ENCODE data around the gene PEA15. TPM values are rescaled to one million over a fixed set of nuclear protein-coding genes. Genes with fewer than 3 reads are reported as not detected.
A peak's percentile ranks its signal among the peaks of the same experiment; 100 is the strongest.

PEA15 gene
- total RNA-seq, 1 donor from 2014 or later: 225 TPM

GRCh38 chr1:160177231-160177630 is 28.0 kb upstream of the PEA15 start:
- intact Hi-C loops (cut with DNase I): no loop called here
- ATAC-seq (ENCODE audit: poor library complexity) (no peak), DNase-seq (no peak)

- intact Hi-C loops (cut with DNase I): no loop called here
- DNase-seq: no peak
- ATAC-seq (ENCODE audit: poor library complexity): no peak
These were observed 27.5 kb upstream of the PEA15 start for GRCh38 chr1:160177667-160178066.

DNA sequence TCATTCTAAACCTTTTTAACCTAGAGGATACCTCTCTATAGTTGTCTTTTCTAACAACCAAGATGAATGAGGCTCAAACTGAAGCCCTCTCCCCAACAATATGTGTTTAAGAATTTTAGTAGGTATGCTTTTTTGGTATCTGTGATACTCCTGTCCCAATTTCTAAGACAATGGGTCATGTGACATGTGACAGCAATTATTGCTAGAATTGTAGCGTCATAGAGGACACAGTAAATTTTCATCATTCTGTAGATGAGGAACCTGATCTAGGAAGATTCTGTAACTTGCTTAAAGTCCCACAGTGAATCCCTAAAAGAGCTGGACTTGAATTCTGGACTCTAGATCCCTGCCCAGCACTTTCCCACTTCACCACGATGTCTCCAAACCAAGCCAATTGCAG is 26.5 kb upstream of the PEA15 start:
- ATAC-seq (ENCODE audit: poor library complexity) (no peak), DNase-seq (no peak)
- intact Hi-C loops (cut with DNase I): no loop called here

- ATAC-seq (ENCODE audit: poor library complexity): no peak
- intact Hi-C loops (cut with DNase I): no loop called here
- DNase-seq: no peak
These were observed 25.8 kb upstream of the PEA15 start for GRCh38 chr1:160179336-160179735.

GRCh38 chr1:160186246-160186645 is 18.9 kb upstream of the PEA15 start:
- intact Hi-C loops (cut with DNase I): no loop called here
- DNase-seq (no peak), ATAC-seq (ENCODE audit: poor library complexity) (no peak)

GRCh38 chr1:160186729-160187128 is 18.5 kb upstream of the PEA15 start:
- intact Hi-C loops (cut with DNase I): no loop called here
- DNase-seq (no peak), ATAC-seq (ENCODE audit: poor library complexity) (no peak)

GRCh38 chr1:160187407-160187806 is 17.8 kb upstream of the PEA15 start:
- DNase-seq (no peak), ATAC-seq (ENCODE audit: poor library complexity) (no peak)
- intact Hi-C loops (cut with DNase I): no loop called here

GRCh38 chr1:160188341-160188740 is 16.8 kb upstream of the PEA15 start:
- intact Hi-C loops (cut with DNase I): no loop called here
- DNase-seq: no peak
- ATAC-seq (ENCODE audit: poor library complexity): no peak

DNA sequence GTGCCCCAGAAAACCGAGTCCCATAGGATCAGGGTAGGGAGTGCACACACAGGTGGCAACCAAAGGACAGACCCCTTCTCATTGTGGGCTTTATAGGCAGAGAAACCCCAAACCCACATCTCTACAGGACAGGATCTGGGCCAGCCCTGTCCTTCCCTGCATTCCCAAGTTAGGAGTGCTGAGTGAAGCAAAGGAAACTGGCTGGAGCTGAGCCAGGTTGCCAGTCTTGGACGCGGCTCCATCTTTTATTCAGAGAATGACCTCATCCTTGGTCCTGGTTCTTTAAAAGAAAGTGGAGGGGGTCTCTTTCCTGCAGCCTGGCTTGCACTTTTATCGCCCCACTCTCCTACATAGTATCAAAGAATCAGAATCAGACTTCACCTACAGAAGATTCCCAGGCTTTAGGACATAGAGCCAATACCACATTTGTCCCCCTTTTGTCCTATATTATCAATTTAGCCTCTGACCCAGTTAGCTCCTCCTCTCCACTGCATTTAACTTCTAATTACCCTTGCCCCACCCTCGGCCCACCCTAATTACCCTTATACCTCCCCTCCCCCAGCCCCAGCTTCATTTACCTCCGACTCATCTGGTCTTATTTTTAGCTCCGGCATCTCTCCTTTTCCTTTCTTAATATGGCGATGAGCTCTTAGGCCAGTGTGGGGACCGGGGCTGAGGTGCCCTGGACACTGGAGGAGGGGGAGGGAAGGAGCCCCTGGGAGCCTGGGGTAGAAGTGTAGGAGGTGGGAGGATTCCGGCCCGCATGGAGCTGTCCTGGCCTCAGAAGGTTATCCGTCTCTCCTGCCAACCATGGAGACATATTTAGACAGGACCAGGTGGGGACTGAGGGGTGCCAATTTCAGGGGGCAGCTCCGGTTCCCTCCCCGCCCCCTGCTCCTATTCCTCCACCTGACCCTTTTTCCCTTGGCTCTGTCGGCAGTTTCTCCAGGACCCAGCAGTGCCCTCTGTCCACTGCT is 15.2 kb upstream of the PEA15 start, which contains the start of gene CASQ1:
Gene CASQ1, plus strand, starts transcription at position 927 of the 977 bp plus-strand sequence. CDS start 177 bp downstream, outside the sequence.
- DNase-seq: peak; percentile 79

GRCh38 chr1:160191756-160192155 is 13.4 kb upstream of the PEA15 start:
- intact Hi-C loops (cut with DNase I): loop anchor here (5.0 kb wide), 2 partner anchors 61 to 101 kb away; no protein-coding TSS in a partner anchor
- ATAC-seq (ENCODE audit: poor library complexity) (no peak), DNase-seq (no peak)

More for the DNA sequence above, 15.2 kb upstream of the PEA15 start, which contains the start of gene CASQ1:
- ATAC-seq (ENCODE audit: poor library complexity): peak; percentile 45
- intact Hi-C loops (cut with DNase I): loop anchor here (5.0 kb wide), 2 partner anchors 62 to 102 kb away; no protein-coding TSS in a partner anchor

DNA sequence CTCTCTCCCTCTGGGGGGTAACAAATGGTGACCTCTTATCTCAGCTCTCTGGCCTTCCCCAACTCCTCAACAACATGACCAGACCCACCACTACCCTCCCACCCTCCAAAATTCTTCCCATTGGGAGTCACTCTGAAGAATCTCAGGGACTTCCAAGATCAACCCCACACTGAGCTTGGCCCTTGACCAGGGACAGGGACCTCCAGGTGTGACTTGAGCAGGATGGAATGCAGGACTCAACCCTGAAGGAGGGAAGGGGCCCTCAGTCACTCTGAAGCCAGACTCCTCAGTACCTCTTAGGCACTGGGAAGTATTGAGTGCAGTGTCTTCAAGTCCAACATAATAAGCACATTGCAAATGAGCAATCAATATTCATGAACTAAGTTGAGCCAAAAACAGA is 12.9 kb upstream of the PEA15 start:
- ATAC-seq (ENCODE audit: poor library complexity) (no peak), DNase-seq (no peak)
- intact Hi-C loops (cut with DNase I): loop anchor here (5.0 kb wide), 2 partner anchors 60 to 100 kb away; no protein-coding TSS in a partner anchor

- DNase-seq (peak; percentile 88), ATAC-seq (ENCODE audit: poor library complexity) (peak; percentile 88)
- intact Hi-C loops (cut with DNase I): loop anchor here (5.0 kb wide), 2 partner anchors 59 to 99 kb away; no protein-coding TSS in a partner anchor
These were observed 11.9 kb upstream of the PEA15 start for GRCh38 chr1:160193091-160193819.

- DNase-seq (no peak), ATAC-seq (ENCODE audit: poor library complexity) (no peak)
- intact Hi-C loops (cut with DNase I): loop anchor here (5.0 kb wide), 2 partner anchors 58 to 98 kb away; no protein-coding TSS in a partner anchor
These were observed 11.1 kb upstream of the PEA15 start for GRCh38 chr1:160193832-160194736.

DNA sequence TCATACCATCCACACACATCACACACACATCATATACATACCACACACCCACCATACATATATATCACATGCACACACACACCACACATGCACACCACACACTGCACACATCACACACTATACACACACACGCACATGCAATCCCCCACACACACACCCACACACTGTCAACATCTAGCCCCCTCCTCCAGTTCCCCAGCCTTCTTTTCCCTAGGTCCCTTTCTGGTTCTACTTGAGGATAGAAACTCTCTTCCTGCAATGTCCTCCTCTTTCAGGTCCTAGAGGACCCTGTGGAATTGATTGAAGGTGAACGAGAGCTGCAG is 10.5 kb upstream of the PEA15 start:
- ATAC-seq (ENCODE audit: poor library complexity) (no peak), DNase-seq (no peak)
- intact Hi-C loops (cut with DNase I): loop anchor here (5.0 kb wide), 3 partner anchors 58 to 98 kb away; no protein-coding TSS in a partner anchor

- no peak for DNase-seq
- ATAC-seq (ENCODE audit: poor library complexity): no peak
- intact Hi-C loops (cut with DNase I): loop anchor here (5.0 kb wide), 1 partner anchor 94 kb away; no protein-coding TSS in a partner anchor
These were observed 9.0 kb upstream of the PEA15 start for GRCh38 chr1:160196143-160196542.

GRCh38 chr1:160197231-160197630 is 8.0 kb upstream of the PEA15 start:
- DNase-seq: peak; percentile 81
- intact Hi-C loops (cut with DNase I): loop anchor here (5.0 kb wide), 1 partner anchor 95 kb away; no protein-coding TSS in a partner anchor
- ATAC-seq (ENCODE audit: poor library complexity): peak; percentile 42

- no peak for DNase-seq
- ATAC-seq (ENCODE audit: poor library complexity): no peak
- intact Hi-C loops (cut with DNase I): no loop called here
These were observed 4.4 kb upstream of the PEA15 start for GRCh38 chr1:160200786-160201185.
